GM21529 (cell line): ENCODE results near the gene POF1B.
"Not testable (repeated sequence)": the region's sequence is repeated elsewhere in the genome, so short reads cannot be mapped to it uniquely, and the experiment has no call there.

Experiments used
- ATAC-seq: cut with Tn5 transposase; IDR thresholded peaks from one replicate; pipeline ENCODE4 v1.9.1; 2021; ENCODE audit not compliant: unreplicated experiment

POF1B gene

GRCh38 chrX:85379174-85379907 is at the start of gene POF1B:
POF1B (minus strand) TSS chrX:85379665; CDS start chrX:85379454, 211 bp downstream.
- no peak for ATAC-seq

- no peak for ATAC-seq
Observed at GRCh38 chrX:85429066-85429465, 49.6 kb upstream of the POF1B start.

- no peak for ATAC-seq
Observed at GRCh38 chrX:85419293-85419692, 39.8 kb upstream of the POF1B start.

- no peak for ATAC-seq
Observed at GRCh38 chrX:85391878-85392238, 12.4 kb upstream of the POF1B start.

GRCh38 chrX:85391185-85391877 is 11.9 kb upstream of the POF1B start:
- ATAC-seq, result no peak

GRCh38 chrX:85381602-85382001 is 2.1 kb upstream of the POF1B start:
- no peak for ATAC-seq

GRCh38 chrX:85378461-85378860 is 1.0 kb downstream of the POF1B start:
- ATAC-seq, result no peak

GRCh38 chrX:85375333-85375738 is 4.1 kb downstream of the POF1B start:
- no peak for ATAC-seq

- no peak for ATAC-seq
Observed at GRCh38 chrX:85365370-85365995, 14.0 kb downstream of the POF1B start.

GRCh38 chrX:85359051-85359450 is 20.4 kb downstream of the POF1B start:
- ATAC-seq, result no peak

GRCh38 chrX:85345523-85345922 is 33.9 kb downstream of the POF1B start:
- ATAC-seq, result no peak

- ATAC-seq, result no peak
Observed at GRCh38 chrX:85327060-85327333, 52.5 kb downstream of the POF1B start.

GRCh38 chrX:85326234-85327059 is 53.0 kb downstream of the POF1B start:
- ATAC-seq, result no peak

- not testable (repeated sequence) for ATAC-seq
Observed at GRCh38 chrX:85311348-85311747, 68.1 kb downstream of the POF1B start.

GRCh38 chrX:85309717-85310116 is 69.7 kb downstream of the POF1B start:
- peak; percentile 62 for ATAC-seq

GRCh38 chrX:85303544-85303943 is 75.9 kb downstream of the POF1B start:
- ATAC-seq, result peak; percentile 72

- no peak for ATAC-seq
Observed at GRCh38 chrX:85288992-85289723, 90.3 kb downstream of the POF1B start.

GRCh38 chrX:85285286-85285685 is 94.2 kb downstream of the POF1B start:
- ATAC-seq, result not testable (repeated sequence)

- ATAC-seq, result peak; percentile 43
Observed at GRCh38 chrX:85244450-85245211, 134.8 kb downstream of the POF1B start.
